CD4-positive, alpha-beta T cell treated with Interleukin-2 at 100 ng/mL for 4 hours (primary cell): ENCODE results near the gene EPB41L4A.
"Not testable (repeated sequence)": the region's sequence is repeated elsewhere in the genome, so short reads cannot be mapped to it uniquely, and the experiment has no call there.

ENCODE experiments used
- DNase-seq: peaks from one replicate; pipeline ENCODE4 v3.0.0-alpha.2; 2020; ENCODE audit warnings: low spot score

EPB41L4A gene

DNA sequence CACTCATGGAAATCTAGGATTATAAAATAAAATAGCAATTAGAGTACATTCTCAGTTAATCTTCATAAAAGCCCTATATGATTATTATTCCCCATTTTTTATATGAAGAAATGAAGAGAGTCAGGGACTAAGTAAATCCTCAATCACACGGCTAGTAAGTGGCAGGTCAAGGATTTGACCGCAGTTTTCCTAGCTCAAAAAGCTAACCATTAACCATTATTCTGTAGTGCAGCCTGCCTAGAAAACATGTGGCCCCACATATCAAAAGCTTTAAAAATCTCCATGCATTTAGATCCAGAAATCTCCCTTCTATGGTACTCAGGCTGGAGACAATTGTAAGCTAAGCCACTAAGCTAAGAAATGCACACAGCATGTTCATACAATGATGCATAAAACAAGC, 21.4 kb downstream of the EPB41L4A start:
- no peak for DNase-seq

GRCh38 chr5:112396430-112396829, 22.6 kb downstream of the EPB41L4A start:
- DNase-seq, result no peak

- not testable (repeated sequence) for DNase-seq
These were observed 23.8 kb downstream of the EPB41L4A start for GRCh38 chr5:112395299-112395698.

DNA sequence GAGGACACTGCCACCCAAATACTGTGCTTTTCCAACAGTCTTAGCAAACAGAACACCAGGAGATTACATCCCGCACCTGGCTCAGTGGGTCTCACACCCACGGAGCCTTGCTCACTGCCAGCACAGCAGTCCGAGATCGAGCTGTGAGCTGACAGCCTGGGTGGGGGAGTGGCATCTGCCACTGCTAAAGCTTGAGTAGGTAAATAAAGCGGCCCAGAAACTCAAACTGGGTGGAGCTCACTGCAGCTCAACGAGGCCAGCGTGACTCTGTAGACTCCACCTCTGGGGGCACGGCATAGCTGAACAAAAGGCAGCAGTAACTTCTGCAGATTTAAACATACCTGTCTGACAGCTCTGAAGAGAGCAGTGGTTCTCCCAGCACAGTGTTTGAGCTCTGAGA, 28.8 kb downstream of the EPB41L4A start:
- DNase-seq, result no peak

DNA sequence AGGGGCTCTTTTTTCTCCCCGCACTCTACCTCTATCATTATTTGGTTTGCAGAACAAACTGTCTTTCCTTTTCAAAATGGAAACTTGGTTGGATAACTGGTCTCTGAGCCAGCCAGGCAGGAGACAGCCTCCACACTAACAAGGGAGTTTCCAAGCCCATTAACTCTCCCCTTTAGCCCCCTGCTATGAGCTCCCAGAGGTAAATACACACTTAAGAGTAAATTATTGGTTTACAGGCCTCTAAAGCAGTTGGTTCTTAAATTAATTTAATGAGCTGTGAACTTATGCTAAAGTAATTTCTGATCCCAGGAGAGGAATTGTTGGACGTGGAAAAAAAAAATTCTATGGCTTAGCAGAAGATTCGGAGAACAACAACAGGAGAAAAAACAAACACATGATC, 30.3 kb downstream of the EPB41L4A start:
- DNase-seq, result no peak

DNA sequence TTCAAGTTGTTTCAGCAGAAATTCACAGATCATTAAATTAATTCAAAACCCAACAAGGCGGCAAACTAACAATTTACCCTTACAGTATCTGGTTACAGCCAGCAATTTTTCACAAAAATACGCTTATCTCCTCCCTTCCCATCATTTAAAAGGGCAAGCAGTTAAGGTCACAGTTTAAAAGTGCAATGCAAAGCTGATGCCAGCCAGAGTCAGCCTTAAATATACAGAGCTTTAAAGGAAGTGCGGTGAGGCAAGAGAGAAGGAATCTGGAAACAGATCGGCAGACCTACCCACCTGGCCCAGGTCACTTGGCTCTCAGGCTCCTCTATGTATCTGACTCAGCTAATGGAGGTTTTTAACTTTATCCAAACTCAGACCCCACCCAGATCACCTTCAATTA, 31.0 kb downstream of the EPB41L4A start:
- DNase-seq, result no peak

- DNase-seq, result no peak
These were observed 32.3 kb downstream of the EPB41L4A start for GRCh38 chr5:112386766-112387165.

GRCh38 chr5:112385969-112386368, 33.1 kb downstream of the EPB41L4A start:
- no peak for DNase-seq

- no peak for DNase-seq
These were observed 33.5 kb downstream of the EPB41L4A start for GRCh38 chr5:112385566-112385965.

DNA sequence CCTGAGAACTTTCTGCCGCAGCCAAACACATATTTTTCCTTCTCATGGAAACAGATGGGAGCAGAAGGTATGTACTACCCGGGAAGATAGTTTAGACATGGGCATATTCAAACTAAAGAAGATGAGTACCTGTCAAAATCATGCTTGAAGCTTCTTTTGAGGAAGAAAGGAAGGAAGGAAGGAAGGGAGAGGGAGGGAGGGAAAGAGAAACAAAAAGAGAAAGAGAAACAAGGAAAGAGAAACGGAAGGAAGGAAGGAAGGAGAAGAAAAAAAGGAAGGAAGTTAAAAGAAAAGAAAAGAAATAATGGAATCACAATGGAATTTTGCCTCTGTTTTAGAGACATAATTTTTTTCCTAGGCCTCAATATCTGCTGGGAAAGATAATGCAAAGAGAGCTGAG, 34.6 kb downstream of the EPB41L4A start:
- DNase-seq, result no peak

DNA sequence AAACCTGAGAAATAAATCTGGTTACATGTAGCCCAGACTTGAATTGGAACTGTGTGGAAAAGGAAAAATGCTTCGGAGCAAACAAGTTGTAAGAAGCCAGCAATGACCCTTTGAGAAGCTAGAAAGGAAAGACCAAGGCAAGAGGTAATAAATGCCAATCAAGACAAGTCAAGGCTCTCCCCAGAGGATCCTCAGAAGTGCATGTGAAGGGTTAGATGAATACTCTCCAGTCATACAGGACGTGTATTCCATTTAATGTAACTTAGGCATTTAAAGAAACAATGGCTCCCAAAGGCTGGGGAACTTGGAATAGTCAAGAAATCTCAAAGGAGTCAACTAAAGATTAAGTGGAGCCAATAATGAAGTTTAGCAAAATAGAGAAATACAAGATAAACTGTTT, 36.2 kb downstream of the EPB41L4A start:
- no peak for DNase-seq

- no peak for DNase-seq
These were observed 37.6 kb downstream of the EPB41L4A start for GRCh38 chr5:112381521-112381920.

- no peak for DNase-seq
These were observed 39.3 kb downstream of the EPB41L4A start for GRCh38 chr5:112379542-112380325.

- no peak for DNase-seq
These were observed 44.3 kb downstream of the EPB41L4A start for GRCh38 chr5:112374818-112375217.

GRCh38 chr5:112374356-112374755, 44.7 kb downstream of the EPB41L4A start:
- DNase-seq, result no peak

- DNase-seq, result no peak
These were observed 45.2 kb downstream of the EPB41L4A start for GRCh38 chr5:112373885-112374284.

DNA sequence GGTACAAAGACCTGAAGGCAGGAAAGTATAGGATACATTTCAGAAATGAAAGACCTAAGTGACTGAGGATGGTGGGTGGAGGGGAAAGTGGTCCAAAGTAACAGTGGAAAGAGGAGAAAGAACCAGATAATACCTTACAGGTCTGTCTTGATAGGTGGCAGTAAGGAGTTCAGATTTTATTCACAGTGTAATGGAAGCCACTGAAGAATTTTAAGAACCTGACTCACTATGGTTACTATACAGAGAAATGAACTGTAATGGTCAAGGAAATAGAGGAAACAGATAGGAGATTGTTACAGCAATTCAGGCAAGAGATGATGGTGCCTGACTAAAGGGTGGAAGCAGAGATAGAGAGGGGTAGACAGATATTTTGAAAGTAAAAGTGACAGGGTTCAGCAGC, 46.5 kb downstream of the EPB41L4A start:
- no peak for DNase-seq

DNA sequence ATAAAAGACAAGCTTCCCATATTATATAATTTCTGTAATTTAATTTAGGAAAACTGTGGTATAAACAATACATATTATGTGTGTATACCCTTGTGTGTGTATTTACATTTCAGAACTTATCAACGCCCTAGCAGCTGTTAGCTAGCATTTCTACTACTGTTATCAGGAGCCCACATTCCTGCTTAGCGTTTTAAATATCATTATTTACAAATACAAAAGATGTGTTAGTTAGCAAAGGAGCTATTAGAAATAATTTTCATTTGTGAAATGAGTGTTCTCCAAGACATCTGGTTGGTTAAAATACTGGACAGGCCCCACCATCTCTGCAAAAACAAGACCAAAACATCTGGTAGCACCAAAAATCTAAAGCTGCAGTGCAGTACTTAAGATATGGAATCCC, 48.0 kb downstream of the EPB41L4A start:
- DNase-seq, result no peak

- no peak for DNase-seq
These were observed 51.7 kb downstream of the EPB41L4A start for GRCh38 chr5:112367400-112367799.

GRCh38 chr5:112366987-112367386, 52.1 kb downstream of the EPB41L4A start:
- DNase-seq, result no peak

GRCh38 chr5:112360740-112361139, 58.3 kb downstream of the EPB41L4A start:
- not testable (repeated sequence) for DNase-seq

- no peak for DNase-seq
These were observed 62.7 kb downstream of the EPB41L4A start for GRCh38 chr5:112356178-112356956.

GRCh38 chr5:112355058-112355685, 63.9 kb downstream of the EPB41L4A start:
- no peak for DNase-seq
